ENCODE data around the gene POLR2E.
A peak's percentile ranks its signal among the peaks of the same experiment; 100 is the strongest.

The POLR2E gene

DNA sequence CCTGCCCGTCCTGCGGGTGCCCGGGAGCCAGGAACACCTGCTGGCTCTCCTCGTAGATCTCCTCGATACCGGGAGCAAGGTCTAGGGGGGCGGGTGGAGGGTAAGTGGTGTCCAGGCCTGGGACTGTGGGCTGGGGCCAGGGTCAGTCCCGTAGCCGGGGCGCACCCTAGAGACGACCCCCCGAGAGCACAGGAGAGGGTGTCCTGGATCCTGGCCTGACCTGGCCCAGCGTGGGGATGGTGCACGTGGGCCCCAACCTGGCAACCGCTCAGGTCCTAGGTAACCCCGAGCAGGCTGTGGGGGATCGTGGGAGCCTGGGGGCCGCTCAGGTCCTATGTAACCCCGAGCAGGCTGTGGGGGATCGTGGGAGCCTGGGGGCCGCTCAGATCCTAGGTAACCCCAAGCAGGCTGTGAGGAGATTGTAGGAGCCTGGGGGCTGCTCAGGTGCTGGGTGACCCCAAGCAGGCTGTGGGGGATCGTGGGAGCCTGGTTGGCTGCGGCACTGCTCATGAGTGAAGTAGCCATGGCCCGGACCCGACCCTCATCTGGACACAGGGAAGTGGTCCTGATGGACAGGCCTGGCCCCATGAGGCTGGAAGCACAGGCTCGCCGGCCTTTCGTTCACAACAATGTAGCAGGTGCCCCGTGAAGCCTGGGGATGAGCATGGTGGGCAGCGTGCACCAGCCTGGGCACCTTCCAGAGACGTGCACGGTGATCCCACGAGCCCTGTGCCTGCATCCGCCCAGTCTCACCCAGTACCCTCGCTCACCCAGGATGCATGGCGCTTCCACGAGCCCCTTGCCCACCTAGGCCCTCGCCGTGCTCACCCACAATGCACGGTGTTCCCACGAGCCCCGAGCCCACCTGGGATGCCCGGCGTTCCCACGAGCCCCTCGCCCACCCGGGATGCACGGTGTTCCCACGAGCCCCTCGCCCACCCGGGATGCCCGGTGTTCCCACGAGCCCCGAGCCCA is 14.8 kb upstream of the POLR2E start:
- no peak for DNase-seq

DNA sequence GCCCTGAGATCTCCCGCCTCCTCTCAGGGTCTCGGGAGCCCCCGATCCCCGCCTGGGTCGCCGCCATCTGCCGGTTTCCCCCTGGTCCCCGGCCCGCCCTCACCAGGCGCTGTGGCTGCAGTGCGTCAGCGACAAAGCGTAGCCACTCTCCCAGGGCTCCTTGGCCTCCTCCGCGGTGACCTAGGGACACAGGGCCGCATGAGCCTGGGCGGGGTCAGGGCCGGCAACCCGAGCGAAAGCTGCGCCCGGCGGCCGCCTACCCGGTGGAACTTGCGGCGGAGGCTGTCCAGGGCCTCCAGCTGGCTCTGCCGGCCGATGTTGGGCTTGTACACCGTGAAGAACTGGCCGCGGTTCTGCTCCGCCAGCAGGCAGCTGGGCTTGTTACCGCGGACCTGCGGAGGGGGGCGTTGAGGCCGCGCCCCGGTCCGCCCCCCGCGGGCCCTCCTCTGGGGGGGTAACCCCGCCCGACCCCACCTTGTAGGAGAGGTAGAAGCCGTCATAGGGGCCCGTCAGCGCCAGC is 13.9 kb upstream of the POLR2E start:
- no peak for DNase-seq

DNA sequence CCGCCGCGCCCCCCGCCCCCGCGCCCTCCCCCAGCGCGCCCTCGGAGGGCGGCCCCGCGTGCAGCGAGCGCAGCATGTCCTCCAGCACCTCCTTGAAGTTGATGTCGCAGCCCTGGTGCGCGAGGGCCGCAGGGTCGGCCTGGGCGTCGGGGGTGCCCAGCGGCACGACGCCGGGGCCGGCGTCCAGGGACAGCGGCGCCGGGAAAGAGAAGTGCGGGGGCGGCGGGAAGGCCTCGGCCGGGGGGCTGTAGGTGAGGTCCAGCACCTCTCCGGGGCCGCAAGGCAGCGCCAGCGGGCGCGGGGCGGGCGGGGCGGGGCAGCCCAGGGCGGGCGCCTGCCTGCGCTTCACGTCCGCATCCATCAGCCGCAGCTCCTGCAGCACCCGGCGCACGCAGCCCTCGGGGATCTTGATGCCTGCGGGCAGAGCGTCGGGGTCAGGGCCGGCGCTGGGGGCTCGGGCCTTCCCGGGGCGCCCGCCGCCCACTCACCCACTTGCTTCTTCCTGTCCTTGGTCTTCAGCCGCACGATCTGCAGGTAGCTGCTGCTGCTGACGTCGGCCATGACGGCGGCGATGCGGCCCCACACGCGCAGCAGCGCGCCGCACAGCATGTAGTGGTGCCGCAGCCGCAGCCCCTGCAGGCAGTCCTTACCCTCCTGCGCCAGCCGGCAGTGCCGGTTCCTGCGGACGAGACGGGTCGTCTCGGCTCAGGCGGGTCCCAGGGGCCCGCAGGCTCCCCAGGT is 13.3 kb upstream of the POLR2E start:
- DNase-seq: no peak

DNA sequence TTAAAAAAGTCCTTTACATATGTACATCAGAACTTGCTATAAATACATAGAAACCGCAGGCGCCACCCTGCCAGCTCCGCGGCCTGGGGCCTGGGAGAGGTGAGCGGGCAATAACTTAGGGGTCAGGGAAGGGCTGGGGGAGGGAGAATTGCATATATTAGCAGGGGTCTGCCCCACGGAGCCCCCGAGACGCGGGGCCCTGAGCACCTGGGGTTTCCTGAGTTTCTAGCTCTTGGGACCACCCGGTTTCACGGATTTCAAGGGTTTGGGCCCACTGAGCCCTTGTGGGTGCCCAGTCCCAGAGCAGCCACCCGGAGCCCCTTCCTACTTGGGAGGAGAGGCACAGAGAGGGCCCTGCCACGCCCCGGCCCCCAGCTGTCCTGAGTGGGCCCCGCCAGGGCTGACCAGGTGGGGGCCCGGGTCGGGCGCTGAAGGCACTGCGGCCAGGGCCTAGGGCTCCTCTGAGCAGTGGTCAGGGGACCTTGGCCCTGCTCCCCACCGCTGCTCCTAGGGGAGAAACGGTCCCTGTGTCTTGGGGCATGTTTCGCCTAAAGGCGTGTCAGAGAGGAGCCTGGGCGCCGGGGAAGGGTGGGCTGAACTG is 12.6 kb upstream of the POLR2E start:
- DNase-seq: no peak

DNA sequence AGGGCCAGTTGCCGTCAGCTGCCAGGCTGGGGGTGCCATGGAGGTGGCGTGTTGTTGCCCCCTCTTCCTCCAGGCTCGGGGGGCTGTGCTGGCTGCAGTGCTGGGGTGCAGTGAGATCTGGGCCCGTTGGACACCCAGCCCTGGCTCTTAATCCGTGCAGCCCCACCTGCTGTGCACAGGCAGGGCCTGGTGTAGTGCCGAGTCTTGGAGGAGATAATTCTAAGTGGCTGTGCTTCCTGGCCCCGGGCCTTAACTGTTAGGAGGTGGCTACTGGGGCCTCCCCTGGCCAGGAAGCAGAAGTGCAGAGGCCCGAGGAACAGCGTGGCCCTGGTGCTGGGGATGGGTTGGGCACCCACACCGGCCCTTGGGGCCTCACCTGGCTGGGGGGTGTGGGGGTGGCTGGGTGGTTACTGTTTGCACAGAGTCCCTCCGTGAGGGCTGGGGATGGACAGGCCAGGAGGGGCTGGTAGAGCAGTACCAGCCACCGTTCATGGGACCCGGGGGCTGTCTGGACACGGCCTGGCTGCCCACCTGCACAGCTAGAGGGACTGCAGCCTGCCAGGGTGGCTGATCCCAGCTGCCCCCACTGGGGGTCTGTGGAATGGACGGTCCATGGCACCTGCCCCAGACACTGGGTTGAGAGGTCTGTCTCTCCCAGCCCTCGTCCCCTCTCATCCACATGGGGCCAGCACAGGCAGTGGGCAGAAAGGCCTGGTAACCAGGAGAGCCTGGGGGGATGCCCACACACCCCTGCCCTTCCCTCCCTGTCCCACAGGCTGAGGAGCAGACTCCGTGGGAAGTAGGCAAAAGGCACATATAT is 11.9 kb upstream of the POLR2E start:
- DNase-seq: no peak

DNA sequence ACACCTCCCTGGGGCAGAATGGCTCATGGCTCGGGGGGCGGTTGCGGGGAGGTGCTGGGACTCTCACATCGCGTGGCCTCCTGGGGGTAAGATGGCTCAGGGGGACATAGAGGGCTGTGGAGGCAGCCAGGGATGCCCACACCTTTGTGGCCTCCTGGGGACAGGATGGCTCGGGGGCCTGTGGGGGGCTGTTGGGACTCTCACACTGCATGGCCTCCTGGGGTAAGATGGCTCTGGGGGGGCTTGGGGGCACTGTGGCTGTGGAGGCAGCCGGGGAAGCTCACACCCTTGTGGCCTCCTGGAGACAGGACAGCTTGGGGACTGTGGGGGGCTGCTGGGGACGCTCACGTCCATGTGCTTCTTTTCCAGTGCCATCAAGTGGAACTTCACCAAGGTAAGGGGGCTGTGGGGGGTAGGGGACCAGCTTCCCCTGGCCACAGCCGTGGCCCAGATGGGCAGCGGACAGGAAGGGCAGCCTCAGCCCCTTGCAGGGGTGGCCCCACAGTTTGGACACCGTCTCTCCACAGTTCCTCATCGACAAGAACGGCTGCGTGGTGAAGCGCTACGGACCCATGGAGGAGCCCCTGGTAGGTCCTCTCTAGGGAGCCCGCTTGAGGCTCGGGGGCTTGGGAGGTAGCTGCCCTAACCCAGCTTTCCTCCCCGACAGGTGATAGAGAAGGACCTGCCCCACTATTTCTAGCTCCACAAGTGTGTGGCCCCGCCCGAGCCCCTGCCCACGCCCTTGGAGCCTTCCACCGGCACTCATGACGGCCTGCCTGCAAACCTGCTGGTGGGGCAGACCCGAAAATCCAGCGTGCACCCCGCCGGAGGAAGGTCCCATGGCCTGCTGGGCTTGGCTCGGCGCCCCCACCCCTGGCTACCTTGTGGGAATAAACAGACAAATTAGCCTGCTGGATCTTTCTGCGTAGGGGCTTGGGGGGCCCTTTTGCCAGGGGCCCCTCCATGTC is 11.0 kb upstream of the POLR2E start:
- no peak for DNase-seq

DNA sequence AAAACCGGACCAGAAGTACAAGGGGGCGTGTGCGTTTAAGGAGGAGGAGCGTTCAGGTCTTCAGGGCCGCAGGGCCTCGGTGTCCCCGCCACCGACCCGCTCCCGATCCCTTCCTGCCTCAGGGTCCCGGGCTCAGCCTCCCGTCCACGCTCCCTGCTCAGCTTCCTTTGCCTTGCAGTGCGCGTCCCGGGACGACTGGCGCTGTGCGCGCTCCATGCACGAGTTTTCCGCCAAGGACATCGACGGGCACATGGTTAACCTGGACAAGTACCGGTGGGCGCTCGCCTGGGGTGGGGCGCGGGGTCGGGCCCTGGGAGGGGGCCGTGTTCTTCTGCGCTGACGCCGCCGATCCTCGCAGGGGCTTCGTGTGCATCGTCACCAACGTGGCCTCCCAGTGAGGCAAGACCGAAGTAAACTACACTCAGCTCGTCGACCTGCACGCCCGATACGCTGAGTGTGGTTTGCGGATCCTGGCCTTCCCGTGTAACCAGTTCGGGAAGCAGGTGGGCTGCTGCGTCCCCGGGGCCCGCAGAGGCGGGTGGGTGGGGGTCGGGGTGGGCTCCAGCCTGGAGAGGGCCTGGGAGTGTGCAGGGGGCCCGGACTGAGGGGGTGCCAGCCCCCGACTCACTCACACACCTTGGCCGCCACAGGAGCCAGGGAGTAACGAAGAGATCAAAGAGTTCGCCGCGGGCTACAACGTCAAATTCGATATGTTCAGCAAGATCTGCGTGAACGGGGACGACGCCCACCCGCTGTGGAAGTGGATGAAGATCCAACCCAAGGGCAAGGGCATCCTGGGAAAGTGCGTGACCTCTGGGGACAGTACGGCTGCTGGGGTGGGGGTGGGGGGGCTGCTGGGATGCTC is 10.1 kb upstream of the POLR2E start:
- DNase-seq: no peak

DNA sequence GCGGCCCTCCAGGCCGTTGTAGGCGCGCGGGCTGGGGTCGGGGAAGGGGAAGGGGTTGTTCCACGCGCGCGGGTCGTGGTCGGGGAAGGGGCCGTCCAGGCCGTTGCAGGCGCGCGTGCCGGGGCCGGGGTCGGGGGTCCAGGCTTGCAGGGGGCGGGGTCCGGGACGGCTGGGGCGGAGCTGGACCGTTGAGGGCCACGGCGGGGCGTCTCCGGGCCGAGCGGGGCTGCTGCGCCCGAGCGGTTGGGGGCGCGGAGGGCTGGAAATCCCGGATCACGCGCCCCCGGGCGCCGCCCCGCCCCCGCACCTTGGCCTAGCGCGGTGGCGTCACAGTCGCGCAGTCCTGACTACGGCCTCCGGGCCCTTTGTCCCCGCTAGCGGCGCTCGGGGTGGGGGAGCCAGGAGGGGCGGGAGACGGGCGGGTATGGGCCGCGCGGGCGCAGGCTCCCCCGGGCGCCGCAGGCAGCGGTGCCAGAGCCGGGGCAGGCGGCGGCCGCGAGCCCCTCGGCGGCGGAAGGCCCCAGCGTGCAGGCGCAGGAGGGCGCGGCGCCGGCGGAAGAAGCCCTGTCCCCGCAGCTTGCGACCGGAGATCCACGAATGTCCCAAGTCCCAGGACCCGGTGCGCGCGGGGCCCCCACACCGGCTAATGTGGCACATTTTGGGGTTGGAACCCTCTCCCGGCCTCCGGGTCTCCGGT is 9.3 kb upstream of the POLR2E start:
- DNase-seq: peak; percentile 74 to 81

DNA sequence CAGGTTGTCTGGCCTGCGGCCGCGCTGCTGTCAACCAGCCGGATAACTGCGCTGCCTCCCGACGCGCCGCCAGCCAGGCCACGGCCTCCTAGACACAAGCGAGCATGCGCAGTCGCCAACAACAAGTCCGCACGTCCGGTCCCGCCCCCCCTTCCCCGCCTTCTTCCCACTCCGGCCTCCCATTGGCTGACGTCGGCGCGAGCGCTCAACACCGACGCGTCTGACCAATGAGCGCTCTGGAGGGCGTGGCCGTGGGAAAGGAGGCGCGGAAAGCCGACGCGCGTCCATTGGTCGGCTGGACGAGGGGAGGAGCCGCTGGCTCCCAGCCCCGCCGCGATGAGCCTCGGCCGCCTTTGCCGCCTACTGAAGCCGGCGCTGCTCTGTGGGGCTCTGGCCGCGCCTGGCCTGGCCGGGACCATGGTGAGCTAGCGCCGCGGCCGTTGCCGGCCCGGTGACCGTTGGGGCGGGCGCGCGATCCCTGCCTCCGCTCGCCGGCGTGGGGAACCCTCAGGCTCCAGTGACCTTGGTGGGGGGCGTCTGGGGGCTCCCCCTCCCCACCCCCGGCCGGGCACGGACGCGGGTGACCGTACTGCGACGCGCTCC is 8.6 kb upstream of the POLR2E start, which contains the start of gene GPX4:
TSS of gene GPX4 (plus strand) at position 287 of the 603 bp plus-strand sequence. CDS start at position 337, 50 bp downstream.
- peak; percentile 99 for DNase-seq

DNA sequence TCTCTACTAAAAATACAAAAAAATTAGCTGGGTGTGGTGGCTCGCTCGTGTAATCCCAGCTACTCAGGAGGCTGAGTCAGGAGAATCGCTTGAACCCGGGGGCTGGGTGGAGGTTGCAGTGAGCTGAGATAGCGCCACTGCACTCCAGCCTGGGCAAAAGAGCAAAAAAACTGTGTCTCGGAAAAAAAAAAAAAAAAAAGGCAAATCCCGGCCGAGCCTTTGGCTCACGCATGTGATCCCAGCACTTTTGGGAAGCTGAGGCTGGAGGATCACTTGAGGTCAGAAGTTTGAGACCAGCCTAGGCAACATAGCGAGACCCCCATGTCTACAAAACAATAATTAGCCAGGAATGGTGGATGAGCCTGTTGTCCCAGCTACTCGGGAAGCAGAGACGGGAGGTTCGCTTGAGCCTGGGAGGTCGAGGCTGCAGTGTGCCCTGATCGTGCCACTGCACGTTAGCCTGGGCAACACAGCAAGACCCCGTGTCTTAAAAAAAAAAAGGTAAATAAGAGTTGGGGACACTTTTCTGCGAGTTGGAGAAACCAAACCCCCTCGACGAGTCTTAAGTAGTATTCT is 8.0 kb upstream of the POLR2E start:
- no peak for DNase-seq

DNA sequence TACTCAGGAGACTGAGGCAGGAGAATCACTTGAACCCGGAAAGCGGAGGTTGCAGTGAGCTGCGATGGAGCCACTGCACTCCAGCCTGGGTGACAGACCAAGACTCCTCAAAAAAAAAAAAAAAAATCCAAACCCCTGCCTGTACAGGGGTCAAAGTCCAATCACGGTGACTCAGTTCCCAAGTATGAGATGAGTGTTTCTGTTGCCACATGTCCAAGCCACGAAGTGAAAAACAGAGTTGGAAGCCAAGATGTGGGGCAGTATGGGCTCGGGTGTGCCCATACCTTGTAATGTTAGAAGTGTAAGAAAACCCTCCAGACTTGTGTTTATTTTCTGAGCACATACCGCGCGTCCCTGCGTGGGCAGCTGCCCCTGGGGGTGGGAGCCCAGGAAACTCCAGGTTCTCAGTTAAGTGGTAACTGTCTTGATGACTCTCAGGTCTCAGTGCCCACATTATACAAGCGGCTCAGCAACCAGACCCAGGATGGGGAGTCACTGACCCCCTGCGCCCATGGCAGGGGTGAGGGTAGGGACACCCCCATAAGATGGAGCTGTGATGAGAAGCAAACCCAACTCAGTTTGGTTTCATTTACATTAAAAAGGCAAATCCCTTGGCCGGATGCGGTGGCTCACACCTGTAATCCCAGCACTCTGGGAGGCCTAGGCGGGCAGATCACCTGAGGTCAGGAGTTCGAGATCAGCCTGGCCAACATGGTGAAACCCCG is 7.4 kb upstream of the POLR2E start:
- peak in 1 of 2 donors; percentile 53 for DNase-seq

DNA sequence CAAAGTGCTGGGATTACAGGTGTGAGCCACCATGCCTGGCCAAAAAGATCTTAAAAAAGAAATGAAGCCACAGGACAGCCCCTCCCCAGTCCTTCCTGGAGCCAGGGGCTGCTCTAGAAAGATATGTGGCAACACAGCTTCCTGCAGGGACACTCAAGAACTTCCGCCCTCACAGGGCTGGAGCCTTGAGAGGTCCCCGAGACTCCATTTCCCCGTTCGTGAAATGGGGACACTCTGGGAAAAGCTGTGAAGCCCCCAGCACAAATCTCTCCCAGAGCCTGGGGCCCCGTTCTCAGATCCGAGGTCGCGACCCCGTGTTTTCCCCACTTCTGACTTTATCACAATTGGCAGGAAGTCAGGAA is 6.1 kb upstream of the POLR2E start:
- DNase-seq: no peak

DNA sequence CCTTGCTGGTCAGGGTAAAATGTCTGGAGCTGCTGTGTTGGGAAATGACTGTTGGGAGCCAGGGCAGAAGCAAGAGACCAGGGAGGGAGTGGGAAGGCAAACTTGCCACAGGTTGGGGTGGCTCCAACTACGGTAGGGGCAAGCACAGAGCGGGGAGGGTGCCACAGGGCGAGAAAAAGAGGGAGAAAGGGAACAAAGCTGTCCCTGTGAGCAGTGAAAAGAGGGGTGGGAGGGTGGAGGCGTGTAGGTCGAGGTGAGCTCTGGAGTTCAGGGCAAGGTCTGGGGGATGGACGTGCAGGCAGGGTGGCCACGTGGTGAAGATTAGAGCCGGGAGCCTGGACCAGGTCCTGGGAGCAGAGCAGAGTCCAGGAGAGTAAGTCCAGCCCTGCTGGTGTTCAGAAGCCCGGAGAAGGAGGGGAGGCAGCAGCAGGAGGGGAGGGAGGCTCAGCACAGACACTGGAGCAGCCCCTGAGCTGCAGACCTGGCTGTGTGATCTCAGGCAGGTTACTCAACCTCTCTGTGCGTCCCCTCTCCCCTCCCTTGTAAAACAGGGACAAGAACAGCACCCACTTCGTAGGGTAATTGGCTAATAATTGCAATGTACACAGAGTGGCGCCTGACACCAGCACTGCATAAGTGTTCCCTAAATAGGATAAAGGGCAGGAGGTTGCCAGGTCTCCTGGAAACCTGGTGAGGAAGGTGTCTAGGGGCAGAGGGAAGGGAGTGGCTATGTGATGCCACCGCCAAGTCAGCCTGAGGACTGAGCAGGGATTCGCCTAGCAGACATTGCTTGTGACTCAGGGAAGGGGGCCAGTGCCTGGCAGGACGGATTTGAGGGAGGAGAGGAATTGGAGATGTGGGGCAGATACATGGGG is 3.2 kb upstream of the POLR2E start:
- DNase-seq: no peak

DNA sequence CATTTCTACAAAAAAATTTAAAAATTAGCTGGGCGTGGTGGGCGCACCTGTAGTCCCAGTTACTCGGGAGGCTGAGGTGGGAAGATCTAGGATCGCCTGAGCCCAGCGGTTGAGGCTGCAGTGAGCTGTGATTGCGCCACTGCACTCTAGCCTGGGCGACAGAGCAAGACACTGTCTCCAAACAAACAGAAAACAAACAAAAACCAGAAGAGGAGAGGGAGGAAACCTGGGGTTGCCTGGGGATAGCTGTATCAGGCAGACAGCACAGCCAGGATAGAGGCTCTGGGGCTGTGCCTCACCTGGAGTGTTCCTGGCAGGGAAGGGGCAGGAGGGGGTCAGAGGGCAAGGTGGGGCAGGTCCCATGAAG is 2.6 kb upstream of the POLR2E start:
- DNase-seq: no peak

DNA sequence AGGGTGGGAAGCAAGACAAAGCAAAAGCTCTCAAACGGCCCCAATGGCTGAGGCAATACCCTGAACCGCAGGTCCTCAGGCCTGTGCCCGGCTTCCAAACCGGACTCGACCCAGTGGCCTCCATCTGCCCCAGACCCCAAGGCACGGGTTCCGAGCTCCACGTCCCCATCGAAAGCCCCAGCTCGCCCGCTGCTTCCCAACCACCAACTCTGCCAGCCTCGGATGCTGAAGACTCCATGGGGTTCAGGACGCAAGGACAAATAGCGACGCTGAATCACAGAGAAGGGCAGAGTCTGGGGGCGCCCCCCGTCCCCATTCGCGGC is 559 bp downstream of the POLR2E start:
- DNase-seq: no peak

DNA sequence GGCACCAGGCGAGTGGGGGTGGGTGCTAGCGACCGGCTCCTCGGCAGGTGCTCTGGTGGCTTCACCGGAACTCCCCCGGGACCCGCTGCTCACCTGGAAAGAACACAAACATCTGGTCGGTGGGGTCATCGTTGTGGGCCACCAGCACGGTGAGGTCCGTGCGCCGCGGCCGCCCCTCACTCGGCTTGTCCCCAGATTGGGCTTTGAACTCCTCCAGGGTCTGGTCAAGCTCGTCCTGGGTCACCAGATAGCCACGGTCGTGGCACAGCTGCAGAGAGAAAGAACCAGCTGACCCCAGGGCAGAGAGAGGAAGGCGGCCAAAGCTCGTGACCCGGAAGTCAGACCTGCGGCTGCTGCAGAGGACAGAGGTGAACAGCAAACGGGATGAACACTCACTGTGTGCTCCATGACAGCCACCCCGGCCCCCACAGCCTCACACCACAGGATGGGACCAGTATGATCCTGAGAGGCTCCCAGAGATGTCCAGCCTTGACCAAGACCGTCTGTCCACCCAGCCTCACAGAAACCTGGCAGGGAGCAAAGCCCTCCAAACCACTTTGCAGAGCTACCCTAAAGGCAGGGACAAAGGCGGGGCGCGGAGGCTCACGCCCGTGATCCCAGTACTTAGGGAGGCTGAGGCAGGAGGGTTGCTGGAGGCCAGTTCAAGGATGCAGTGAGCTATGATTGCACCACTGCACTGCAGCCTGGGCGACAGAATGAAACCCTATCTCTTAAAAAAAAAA is 1.2 kb downstream of the POLR2E start:
- no peak for DNase-seq

Data from CD4-positive, alpha-beta T cell treated with Interferon alpha-2 for 1 hour (primary cell).